H1 (cell line): ENCODE data around the gene CXXC4. TPM values are rescaled to one million over a fixed set of nuclear protein-coding genes. Genes with fewer than 3 reads are reported as not detected.

Experiments
- CHD1 ChIP-seq: IDR thresholded peaks from 2 replicates; pipeline ENCODE4 v1.6.1; 2012; ENCODE audit warnings: low read depth, low read length, improper control_type of control experiment
- EZH2 ChIP-seq: fragments of 200-600 bp; sonication (generic); IDR thresholded peaks from 2 replicates; pipeline ENCODE4 v1.7.1; 2012; ENCODE audit warnings: low read depth, mild to moderate bottlenecking, moderate library complexity, low read length, inconsistent platforms; ENCODE audit not compliant: severe bottlenecking
- RBBP5 ChIP-seq: IDR thresholded peaks from 2 replicates; pipeline ENCODE4 v1.7.1; 2012; ENCODE audit warnings: low read depth, mild to moderate bottlenecking, inconsistent platforms, low read length, moderate library complexity, borderline replicate concordance
- SP4 ChIP-seq: IDR thresholded peaks from 2 replicates; pipeline ENCODE4 v1.6.1; 2012; ENCODE audit warnings: low read length, inconsistent platforms
- SUZ12 ChIP-seq: fragments of 200-600 bp; sonication (generic); IDR thresholded peaks from 2 replicates; pipeline ENCODE4 v1.6.1; 2012; ENCODE audit warnings: mild to moderate bottlenecking, inconsistent platforms, low read length, moderate library complexity, mixed read lengths
- polyA plus RNA-seq, 7 experiments: library from polyadenylated mRNA; depleted of rRNA in 3 of 7; stranded (reverse) in 5 of 7; unstranded in 2 of 7; fragments of >200 nt in 5 of 7; fragments of 200-250 nt in 2 of 7; gene quantifications; 1 replicate in 5 of 7; 2 replicates in 1 of 7; 4 replicates in 1 of 7; pipeline versions ENCODE4 v1.2.1 to v1.2.3, GENCODE V29; 2011 to 2013; ENCODE audit warnings: missing spikeins in 2 of 7, mixed read lengths in 2 of 7
- total RNA-seq: library from RNA; stranded (reverse); fragmentation: NEBNext Ultra II Directional; extraction: Animal tissue kit (Norgen Biotek cat#: 25700); gene quantifications from 2 replicates; pipeline ENCODE4 v1.2.1, GENCODE V29; 2021

CXXC4 gene
- total and polyA plus RNA-seq, 2 of the 8 experiments (the other 6 are each of a cell fraction or from before 2014, with no cell fraction given): 1.3 to 1.8 TPM

- TF ChIP-seq SUZ12 (no peak), SP4 (no peak), CHD1 (no peak), EZH2 (no peak), RBBP5 (no peak)
Observed at GRCh38 chr4:104488151-104488550, 6.5 kb downstream of the CXXC4 start (continued).
